EL (cell line): ENCODE measurements around the gene RNF17.
A peak's percentile ranks its signal among the peaks of the same experiment; 100 is the strongest.
"Not testable (repeated sequence)": the region's sequence is repeated elsewhere in the genome, so short reads cannot be mapped to it uniquely, and the experiment has no call there.

Experiments
- DNase-seq: peaks from one replicate; pipeline ENCODE4 v3.0.0-alpha.2; 2016

The RNF17 gene

DNA sequence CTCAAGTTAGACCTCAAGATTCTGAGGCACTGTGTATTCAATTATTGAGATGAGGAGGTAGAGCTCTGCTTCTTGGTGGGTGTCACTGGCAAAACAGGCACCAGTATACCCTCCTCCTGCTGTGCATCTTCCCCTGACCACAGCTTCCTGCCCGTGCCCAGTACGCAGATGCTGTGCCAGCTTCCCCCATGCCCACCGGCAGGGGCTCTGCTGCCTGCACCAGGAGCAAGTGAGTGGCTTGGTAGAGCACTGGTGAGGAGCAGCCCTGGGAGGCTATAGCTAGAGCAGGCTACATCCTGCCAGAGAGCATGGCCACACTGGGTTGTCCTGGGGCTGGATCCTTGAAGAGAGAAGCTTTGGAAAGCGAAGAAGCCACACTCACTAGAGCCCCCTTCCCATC is 21.0 kb upstream of the RNF17 start:
- DNase-seq, result no peak

DNA sequence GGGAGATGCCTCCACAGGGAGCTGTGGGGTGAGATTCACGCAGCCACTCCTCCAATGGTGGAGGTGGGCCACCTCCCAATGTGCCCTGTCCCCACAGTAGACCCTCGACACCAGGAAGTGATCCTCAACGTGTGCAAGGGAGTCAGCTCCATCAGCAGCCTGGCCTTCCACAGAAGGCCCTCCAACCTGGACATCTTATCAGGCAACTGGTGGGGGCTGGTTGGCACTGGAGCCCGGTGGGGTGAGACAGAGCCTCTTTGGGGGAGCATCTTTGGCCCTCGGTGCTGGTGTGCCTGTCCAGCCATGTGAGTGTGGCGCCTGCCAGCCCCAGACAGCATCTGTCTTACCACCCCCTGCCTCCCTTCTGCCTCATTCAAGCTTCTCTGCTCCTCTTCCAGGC is 19.7 kb upstream of the RNF17 start:
- DNase-seq, result no peak

DNA sequence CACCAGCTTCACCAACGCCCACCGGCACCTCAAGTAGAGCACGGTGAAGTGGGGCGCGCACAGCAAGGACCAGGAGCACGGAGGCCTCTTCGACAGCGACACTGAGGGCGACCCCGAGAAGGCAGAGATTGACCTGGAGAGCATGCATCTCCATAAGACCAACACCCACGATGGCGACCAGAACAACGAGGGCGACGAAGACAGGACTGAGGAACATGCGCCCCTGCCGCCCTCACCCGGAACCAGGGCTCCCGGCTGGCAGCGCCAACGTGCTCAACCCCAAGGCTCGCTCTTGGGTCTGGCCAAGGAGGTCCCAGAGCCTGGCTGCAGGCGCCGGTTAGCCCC is 18.5 kb upstream of the RNF17 start:
- DNase-seq, result no peak

DNA sequence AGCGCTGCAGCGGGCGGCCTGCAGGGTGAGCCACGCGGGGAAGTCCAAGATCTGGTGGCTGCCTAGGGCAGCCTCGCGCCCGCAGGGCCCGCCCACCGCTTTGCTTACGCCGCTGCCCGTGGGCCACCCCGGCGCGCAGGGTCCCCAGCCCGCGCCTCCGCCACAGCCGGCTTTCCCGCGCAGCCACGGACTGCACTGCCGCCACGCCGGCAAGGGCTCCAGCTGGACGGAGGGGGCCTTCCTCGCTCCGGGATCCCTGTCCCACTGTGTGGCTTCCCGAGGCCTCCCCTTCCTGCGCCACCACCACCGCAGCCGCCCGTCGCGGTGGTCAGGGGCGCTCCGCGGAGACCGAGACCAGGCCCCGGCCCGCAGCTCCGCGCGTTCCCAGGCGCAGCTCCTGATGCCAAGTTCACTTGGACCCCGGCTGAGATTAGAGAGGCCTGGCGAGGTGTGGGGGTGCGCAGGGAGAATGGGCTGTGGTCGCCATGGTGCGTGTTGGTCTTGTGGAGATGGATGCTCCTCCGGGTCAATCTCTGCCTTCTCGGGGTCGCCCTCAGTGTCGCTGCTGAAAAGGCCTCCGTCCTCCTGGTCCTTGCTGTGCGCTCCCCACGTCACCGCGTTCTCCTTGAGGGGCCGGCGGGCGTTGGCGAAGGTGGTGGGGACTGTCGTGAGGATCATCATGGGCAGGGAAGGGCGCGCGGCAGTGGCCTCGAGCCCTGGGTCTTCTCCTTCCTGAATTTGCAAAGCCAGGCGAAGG is 17.9 kb upstream of the RNF17 start:
- no peak for DNase-seq

DNA sequence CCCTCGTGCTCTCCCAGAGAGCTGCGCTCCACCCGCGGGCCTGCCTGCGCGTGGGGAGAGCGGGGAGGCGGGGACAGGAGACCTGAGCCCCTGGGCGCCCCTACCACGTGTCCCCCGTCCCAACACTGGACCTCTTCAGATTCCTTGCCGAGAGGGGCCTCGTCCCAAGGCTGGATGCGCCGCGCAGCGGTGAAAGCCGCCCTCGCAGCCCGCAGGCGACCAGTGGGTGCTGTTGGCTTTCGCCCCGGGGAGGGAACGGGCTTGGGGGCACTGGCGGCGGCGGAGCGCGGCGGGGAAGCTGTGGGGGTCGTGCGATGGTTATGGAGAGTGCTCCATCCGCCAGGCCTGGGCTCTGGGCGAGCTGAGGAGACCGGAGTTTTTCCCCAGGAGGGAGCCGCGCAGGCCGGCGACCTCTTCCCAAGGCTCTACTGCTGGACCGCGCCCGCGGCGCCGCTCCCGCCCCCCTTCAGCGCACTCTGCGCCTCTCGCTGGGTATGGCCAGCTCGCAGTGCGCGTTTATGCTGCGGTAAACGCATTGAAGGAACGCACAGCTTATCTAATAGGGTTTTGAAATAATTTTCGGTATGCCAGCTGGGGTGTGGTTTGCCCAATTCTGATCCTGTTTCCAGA is 17.2 kb upstream of the RNF17 start:
- DNase-seq, result peak; percentile 17

DNA sequence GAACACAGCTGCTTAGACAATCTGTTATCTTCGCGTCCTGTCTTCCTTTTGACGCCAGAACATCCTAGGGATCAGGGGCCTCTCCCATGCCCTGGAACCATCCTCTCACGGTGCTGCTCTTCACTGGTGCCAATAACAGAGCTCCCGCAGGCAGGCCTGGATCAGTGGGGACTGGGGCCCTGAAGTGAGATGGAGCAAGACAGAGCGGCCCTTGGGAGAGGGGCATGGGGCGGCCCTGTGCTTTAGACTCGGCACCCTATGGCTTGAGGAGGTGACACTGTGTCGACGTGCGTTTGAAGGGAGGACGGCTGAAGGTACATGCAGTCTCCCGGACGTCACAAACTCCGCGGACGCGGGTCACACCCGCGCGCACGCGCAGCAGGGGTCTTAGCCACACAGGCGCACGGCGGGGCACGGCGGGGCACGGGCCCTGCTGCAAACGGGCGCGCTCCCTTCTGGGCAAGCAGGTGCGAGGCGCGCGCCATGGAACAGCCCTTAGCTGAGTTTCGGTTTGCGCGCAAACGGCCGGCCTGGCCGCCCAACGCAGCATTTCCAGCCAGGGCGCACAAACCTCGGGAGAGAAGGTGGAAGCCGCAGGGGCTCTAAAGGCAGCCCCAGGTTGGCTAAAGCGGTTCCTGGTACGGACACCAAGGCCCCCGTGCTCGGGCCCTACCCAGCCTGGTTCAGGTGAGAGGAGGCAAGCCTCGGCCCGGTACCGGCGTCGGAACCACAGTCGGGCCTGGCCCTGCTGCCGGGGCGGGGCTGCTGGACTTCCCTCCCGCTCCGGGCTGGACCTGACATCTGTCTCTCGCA is 16.5 kb upstream of the RNF17 start:
- peak; percentile 8 for DNase-seq

DNA sequence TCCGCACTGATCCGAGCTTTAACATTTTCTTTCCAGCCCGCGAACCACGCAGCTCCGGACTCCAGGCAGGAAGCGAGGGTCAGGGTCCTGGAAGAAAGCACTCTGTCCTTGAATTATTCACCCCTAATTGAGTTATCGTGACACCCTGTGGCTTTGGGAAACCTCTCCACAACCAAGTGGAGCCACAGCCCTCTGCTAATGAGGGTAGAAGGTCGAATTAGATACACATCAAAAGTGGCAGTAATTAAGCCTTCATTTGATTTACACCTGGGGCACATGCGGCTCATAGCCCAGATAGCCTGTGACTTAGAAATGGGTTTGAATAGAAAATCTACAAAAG is 15.9 kb upstream of the RNF17 start:
- no peak for DNase-seq

DNA sequence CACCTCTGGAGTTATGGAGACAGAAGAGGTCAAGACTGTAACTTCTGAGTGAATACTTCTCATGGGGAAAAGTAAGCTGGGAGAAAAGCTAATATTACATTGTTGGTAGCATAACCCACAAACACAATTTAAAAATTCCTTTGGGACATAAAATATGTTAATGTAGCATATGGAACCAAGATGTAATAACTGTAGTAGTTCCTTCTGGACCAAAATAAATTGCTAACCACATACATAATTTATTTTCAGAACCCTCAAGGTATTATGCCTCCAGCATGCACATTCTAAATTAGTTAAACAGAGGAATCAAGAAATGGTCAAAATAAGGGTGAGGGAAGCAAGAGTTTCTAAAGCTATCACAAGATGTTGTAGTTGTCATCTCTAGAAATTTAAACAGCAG is 4.8 kb upstream of the RNF17 start:
- no peak for DNase-seq

DNA sequence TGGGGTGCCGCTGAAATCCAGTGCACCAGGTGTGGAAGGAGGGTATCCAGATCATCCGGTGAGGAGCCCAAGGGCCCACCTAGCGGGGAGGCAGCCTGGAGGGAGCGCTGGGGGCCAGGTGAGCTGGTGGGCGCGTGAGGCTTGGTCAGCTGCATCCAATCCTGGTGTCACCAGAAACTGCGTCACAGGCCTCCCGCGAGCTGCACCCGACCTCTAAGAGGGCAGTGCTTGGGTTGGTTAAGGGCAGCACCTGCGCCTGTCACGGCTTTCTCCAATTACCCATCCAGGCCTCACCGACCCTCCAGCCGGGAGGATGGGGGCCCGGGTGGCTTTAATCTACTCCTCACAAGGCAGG is 284 bp downstream of the RNF17 start:
- no peak for DNase-seq

DNA sequence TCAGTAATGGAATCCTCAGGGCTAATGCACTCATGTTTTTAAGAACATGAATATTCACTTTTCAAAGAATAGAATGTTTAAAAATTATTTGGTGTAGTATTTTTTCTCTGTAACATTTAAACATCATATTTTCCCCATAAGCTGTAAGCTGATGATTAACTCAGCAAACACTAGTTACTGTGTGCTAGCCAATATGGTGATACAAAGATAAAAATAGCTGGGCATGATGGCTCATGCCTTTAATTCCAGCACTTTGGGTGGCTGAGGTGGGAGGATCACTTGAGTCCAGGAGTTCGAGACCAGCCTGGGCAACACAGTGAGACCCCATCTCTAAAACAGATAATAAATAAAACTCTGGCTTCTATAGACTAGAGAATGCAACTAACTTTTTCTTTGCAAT is 13.2 kb downstream of the RNF17 start:
- DNase-seq, result no peak

DNA sequence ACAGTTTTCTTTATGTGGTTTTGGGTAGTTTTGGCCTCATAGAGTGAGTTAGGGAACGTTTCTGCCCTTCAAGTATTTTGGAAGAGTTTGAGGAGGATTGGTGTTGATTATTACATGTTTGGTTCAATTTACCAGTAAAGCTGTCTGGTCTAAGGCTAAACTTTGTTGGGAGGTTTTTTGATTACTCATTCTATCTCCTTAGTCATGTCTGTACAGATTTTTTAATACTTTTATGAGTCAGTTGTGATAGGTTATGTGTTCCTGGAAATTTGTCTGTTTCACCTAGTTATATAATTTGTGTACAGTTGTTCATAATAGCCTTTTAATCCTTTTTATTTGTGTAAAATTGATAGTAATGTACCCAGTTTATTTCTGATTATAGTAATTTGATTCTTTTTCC is 20.4 kb downstream of the RNF17 start:
- DNase-seq, result no peak

DNA sequence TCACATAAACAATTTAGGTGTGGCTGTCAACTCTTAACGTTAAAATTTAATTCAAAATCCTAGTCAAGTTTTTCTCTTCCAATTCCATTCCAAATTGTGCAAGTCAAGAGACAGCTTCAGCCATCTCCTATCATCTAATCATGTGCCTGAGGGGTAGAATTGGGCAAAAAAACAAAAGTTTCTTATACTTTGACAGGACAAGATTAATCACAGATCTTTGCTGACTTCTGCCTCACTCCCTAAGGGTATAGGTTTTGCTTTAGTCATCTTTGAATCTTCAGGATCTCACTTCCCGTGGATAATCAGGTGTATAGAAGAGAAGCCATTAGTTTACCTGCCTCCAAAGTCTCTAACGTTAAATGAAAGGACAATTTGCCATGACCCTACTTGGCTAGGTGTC is 24.6 kb downstream of the RNF17 start:
- DNase-seq, result no peak

DNA sequence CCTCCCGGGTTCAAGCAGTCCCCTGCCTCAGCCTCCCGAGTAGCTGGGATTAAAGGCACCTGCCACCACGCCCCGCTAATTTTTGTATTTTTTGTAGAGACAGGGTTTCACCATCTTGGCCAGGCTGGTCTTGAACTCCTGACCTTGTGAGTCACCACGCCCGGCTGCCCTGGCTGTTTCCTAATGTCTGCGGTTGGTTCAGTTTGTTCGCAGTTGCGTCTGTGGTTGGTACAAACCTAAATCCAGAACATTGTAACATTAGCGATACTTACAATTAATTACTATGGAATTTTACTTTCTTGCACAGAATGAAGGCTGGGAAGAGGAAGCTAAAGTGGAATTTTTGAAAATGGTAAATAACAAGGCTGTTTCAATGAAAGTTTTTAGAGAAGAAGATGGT is 38.1 kb downstream of the RNF17 start:
- DNase-seq, result peak; percentile 6

DNA sequence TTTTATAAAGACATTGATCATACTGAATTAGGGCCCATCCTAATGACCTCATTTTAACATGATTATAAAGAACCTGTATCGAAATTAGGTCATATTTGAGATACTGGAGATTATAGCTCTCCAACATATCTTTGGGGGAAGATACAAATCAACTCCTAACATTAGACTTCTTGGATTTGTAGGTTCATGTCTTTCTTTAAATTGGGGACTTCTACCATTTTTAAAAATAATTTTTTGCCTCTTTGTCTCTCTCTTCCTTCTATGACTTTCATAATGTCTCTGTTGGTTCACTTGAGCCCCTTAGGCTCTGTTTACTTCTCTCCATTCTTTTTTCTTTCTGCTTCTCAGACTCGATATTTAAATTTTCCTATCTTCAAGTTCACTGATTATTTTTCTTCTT is 57.2 kb downstream of the RNF17 start:
- DNase-seq, result no peak

DNA sequence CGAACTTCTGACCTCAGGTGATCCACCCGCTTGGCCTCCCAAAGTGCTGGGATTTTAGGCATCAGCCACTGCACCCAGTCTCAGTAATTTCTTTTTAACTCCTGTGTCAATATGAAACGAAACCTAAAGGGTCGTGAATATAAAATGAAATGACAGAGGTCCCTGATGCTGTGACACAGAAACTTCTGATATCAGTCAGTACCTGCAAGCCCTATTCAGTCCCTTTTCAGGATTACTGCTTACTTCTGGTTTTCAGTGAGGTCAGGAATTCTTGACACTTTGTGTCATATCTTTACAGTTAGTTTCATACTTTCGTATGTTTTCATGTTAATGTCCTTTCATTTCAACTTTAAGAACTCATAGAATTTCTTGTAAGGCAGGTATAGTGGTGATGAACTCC is 58.7 kb downstream of the RNF17 start:
- DNase-seq, result no peak

DNA sequence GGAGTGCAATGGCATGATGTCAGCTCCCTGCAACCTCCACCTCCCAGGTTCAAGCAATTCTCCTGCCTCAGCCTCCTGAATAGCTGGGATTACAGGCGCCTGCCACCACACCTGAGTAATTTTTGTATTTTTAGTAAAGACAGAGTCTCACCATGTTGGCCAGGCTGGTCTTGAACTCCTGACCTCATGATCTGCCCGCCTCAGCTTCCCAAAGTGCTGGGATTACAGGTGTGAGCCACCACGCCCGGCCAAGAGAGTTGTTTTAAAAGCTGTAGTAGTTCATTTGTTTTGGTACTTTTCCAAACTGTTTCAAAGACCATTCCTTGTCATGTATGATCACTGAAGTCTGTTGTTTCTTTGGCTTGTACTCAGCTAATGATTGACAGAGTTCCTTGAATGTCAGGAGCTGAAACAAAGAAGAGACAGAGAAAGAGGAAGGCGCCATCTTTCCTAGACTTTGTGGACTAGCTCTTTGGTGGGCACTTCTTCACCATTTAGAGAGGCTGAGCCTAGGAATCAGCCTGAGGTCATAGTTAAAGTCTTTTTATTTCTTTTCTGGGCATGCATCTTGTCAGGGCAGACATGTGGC is 59.2 kb downstream of the RNF17 start:
- not testable (repeated sequence) for DNase-seq

DNA sequence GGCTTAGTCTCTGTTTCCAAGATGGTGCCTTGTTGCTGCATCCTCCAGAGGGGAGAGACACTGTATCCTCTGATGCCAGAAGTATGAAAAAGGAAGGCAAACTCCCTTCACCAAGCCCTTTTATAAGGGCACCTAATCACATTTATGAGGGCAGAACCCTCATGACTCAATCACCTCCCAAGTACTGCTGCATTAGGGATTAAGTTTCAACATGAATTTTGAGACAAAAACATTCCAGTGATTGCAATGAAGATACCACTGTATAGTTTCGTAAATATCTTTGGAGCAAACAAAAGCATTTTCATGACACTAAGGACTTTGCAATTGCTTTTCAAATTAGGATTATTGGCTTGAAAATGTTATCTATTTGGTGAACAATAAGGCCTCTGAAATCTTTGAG is 63.8 kb downstream of the RNF17 start:
- DNase-seq, result no peak

DNA sequence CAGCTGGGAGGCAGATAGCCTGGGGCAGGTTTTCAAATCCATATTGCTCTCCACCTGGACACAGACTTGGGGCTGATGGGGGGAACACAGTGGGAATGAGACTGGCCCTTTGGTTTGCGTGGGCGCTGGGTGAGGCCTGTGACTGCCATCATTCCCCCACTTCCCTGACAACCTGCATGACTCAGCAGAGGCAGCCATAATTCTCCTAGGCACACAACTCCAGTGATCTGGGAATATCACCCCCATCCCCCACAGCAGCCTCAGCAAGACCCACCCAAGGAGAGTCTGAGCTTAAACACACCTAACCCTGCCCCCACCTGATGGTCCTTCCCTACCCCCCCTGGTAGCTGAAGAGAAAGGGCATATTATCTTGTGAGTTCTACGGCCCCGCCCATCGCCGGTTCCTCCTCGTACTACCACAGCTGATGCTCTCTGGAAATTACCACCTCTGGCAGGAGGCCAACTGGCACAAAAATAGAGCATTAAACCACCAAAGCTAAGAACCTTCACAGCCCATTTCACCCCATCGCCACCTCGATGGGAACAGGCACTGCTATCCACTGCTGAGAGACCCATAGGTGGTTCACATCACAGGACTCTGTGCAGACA is 71.0 kb downstream of the RNF17 start:
- peak; percentile 3 for DNase-seq

DNA sequence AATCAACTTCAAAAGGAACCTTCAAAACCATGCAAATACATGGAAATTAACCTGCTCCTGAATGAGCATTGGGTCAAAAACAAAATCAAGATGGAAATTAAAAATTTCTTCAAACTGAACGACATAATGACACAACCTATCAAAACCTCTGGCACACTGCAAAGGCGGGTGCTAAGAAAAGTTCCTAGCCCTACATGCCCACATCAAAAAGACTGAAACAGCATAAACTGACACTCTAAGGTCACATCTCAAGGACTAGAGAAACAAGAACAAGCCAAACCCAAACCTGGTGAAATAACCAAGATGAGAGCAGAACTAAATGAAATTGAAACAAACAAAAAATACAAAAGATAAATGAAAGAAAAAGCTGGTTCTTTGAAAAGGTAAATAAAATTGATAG is 73.6 kb downstream of the RNF17 start:
- DNase-seq, result not testable (repeated sequence)

DNA sequence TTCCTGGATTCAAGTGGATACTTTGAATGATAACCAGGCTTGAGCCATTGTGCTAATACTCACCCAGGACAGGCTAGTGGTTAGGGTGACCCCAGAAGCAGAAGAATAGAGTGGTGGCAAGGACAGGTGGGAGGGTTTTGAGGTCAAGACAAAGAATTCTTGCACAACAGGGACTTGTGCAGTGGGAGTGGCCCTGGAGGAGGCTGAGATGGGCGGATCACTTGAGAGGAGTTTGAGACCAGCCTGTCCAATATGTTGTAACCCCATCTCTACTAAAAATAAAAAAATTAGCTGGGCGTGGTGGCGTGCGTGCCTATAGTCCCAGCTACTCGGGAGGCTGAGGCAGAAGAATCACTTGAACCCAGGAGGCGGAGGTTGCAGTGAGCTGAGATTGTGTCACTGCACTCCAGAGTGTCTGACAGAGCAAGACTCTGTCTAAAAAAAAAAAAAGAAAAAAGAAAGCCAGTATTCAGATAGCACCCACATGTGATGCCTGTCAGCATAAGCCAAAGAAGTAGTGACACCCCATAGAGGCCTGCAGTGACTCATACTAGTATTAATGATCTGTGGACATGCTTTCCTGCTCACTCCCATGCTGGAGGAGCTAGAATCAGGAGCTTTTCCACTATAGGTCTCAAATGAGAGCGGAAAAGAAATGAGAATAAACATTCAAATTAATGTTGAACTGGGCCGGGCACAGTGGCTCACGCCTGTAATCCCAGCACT is 78.7 kb downstream of the RNF17 start:
- DNase-seq, result no peak

DNA sequence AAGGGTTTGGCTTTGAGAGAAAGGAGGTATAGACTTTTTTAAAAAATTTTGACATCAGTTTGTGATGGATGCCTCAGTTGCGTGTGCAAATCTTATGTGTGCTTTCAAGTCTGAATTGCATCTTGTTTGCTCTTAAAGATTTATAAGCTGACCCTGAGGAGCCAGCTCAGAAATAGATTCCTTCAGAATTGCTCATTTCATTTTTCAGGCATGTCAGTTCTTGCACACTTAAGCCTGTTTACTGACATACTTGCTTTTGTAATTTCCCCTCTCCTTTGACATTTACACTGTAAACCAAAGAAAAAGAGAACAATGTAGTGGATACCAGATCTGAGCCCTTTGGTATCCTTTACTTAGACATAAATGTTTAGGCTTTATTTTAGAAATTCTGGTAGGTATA is 87.6 kb downstream of the RNF17 start:
- peak; percentile 16 for DNase-seq

DNA sequence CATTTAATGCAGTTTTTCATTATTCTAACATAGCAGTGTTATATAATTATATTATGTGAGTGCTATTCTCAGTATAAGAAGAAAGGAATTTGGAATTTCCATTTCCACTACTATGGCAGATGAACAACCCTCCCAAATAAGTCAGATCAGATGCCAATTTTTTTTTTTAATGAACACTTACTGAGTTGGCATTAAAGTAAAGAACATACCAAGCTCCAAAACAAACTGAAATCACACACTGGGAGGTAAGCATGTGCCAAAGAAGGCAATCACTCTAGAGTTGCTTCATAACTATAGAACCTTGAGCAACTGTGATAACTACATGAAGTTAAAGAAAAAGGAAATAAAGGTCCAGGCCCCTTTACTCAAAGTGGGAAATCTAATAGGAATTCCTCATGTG is 90.3 kb downstream of the RNF17 start:
- DNase-seq, result no peak

DNA sequence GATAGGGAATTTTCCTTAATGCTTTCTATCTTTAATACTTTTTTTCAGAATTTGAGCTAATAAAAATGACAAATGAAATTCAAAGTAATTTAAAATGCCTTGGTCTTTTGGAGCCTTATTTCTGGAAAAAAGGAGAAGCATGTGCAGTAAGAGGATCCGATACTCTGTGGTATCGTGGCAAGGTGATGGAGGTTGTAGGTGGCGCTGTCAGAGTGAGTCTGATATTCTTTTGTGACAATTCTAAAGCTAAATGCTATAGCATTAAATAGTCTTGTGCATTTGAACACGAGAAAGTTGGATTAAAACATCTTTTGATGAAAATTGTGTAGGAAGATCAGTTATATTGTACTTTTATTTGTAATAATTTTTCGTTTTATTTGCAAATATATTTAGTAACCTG is 95.0 kb downstream of the RNF17 start:
- DNase-seq, result no peak
